HG02973 (cell line): ENCODE measurements around the gene HBQ1.
"Not testable (repeated sequence)": the region's sequence is repeated elsewhere in the genome, so short reads cannot be mapped to it uniquely, and the experiment has no call there.

ENCODE experiments used
- ATAC-seq: cut with Tn5 transposase; IDR thresholded peaks from one replicate; pipeline ENCODE4 v1.9.1; 2021; ENCODE audit warnings: moderate library complexity; ENCODE audit not compliant: unreplicated experiment

HBQ1 gene

DNA sequence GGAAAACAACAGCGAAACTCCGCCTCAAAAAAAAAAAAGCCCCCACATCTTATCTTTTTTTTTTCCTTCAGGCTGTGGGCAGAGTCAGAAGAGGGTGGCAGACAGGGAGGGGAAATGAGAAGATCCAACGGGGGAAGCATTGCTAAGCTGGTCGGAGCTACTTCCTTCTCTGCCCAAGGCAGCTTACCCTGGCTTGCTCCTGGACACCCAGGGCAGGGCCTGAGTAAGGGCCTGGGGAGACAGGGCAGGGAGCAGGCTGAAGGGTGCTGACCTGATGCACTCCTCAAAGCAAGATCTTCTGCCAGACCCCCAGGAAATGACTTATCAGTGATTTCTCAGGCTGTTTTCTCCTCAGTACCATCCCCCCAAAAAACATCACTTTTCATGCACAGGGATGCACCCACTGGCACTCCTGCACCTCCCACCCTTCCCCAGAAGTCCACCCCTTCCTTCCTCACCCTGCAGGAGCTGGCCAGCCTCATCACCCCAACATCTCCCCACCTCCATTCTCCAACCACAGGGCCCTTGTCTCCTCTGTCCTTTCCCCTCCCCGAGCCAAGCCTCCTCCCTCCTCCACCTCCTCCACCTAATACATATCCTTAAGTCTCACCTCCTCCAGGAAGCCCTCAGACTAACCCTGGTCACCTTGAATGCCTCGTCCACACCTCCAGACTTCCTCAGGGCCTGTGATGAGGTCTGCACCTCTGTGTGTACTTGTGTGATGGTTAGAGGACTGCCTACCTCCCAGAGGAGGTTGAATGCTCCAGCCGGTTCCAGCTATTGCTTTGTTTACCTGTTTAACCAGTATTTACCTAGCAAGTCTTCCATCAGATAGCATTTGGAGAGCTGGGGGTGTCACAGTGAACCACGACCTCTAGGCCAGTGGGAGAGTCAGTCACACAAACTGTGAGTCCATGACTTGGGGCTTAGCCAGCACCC, 5.0 kb upstream of the HBQ1 start:
- ATAC-seq = no peak

DNA sequence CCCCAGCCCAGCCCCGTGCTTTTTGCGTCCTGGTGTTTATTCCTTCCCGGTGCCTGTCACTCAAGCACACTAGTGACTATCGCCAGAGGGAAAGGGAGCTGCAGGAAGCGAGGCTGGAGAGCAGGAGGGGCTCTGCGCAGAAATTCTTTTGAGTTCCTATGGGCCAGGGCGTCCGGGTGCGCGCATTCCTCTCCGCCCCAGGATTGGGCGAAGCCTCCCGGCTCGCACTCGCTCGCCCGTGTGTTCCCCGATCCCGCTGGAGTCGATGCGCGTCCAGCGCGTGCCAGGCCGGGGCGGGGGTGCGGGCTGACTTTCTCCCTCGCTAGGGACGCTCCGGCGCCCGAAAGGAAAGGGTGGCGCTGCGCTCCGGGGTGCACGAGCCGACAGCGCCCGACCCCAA, 4.3 kb upstream of the HBQ1 start:
- ATAC-seq = not testable (repeated sequence)

DNA sequence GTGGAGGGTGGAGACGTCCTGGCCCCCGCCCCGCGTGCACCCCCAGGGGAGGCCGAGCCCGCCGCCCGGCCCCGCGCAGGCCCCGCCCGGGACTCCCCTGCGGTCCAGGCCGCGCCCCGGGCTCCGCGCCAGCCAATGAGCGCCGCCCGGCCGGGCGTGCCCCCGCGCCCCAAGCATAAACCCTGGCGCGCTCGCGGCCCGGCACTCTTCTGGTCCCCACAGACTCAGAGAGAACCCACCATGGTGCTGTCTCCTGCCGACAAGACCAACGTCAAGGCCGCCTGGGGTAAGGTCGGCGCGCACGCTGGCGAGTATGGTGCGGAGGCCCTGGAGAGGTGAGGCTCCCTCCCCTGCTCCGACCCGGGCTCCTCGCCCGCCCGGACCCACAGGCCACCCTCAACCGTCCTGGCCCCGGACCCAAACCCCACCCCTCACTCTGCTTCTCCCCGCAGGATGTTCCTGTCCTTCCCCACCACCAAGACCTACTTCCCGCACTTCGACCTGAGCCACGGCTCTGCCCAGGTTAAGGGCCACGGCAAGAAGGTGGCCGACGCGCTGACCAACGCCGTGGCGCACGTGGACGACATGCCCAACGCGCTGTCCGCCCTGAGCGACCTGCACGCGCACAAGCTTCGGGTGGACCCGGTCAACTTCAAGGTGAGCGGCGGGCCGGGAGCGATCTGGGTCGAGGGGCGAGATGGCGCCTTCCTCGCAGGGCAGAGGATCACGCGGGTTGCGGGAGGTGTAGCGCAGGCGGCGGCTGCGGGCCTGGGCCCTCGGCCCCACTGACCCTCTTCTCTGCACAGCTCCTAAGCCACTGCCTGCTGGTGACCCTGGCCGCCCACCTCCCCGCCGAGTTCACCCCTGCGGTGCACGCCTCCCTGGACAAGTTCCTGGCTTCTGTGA, 3.5 kb upstream of the HBQ1 start, which contains the start of gene HBA1:
Gene HBA1 (plus strand): TSS at position 204 of the 906 bp plus-strand sequence. CDS start 37 bp downstream, at position 241.
- ATAC-seq = not testable (repeated sequence)

DNA sequence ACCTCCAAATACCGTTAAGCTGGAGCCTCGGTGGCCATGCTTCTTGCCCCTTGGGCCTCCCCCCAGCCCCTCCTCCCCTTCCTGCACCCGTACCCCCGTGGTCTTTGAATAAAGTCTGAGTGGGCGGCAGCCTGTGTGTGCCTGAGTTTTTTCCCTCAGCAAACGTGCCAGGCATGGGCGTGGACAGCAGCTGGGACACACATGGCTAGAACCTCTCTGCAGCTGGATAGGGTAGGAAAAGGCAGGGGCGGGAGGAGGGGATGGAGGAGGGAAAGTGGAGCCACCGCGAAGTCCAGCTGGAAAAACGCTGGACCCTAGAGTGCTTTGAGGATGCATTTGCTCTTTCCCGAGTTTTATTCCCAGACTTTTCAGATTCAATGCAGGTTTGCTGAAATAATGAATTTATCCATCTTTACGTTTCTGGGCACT, 2.9 kb upstream of the HBQ1 start:
- ATAC-seq = no peak

DNA sequence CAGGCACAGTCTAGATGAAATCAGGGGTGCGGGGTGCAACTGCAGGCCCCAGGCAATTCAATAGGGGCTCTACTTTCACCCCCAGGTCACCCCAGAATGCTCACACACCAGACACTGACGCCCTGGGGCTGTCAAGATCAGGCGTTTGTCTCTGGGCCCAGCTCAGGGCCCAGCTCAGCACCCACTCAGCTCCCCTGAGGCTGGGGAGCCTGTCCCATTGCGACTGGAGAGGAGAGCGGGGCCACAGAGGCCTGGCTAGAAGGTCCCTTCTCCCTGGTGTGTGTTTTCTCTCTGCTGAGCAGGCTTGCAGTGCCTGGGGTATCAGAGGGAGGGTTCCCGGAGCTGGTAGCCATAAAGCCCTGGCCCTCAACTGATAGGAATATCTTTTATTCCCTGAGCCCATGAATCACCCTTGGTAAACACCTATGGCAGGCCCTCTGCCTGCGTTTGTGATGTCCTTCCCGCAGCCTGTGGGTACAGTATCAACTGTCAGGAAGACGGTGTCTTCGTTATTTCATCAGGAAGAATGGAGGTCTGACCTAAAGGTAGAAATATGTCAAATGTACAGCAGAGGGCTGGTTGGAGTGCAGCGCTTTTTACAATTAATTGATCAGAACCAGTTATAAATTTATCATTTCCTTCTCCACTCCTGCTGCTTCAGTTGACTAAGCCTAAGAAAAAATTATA, 2.1 kb upstream of the HBQ1 start:
- no peak for ATAC-seq

DNA sequence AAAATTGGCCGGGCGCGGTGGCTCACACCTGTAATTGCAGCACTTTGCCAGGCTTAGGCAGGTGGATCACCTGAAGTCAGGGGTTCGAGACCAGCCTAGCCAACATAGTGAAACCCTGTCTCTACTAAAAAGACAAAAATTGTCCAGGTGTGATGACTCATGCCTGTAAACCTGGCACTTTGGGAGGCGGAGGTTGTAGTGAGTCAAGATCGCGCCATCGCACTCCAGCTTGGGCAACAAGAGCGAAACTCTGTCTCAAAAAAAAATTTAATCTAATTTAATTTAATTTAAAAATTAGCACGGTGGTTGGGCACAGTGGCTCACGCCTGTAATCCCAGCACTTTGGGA, 1.6 kb upstream of the HBQ1 start:
- ATAC-seq = no peak

DNA sequence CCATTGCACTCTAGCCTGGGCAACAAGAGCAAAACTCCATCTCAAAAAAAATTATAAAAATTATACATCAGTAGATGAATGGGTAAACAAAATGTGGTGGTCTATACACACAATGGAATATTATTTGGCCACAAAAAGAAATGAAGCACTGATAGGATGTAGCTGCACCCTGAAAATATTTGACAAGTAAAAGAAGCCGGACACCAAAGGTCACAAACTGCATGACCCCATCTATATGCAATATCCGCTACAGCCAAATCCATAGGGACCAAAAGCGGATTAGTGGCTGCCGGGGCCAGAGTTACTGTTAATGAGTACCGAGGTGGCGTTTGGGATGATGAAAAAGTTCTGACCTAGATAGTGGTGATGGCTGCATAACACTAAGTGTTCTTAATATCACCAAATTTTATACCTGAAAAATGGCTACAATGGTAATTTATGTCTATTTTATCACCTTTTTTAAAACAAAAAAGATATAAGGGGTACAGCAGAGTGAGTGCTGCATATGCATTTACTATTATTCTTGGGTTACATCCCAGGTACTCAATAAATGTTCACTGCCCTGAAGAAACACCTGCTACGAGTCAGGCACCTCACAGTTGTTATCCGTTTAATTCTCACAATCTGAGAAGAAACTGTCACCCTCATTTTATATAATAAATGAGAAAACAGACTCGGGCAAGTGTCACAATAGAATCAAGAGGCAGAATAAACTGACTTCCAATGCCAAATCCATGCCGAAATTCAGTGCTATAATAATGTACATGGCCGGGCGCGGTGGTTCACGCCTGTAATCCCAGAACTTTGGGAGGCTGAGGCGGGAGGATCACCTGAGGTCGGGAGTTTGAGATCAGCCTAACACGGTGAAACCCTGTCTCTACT, 807 bp upstream of the HBQ1 start:
- ATAC-seq = no peak

DNA sequence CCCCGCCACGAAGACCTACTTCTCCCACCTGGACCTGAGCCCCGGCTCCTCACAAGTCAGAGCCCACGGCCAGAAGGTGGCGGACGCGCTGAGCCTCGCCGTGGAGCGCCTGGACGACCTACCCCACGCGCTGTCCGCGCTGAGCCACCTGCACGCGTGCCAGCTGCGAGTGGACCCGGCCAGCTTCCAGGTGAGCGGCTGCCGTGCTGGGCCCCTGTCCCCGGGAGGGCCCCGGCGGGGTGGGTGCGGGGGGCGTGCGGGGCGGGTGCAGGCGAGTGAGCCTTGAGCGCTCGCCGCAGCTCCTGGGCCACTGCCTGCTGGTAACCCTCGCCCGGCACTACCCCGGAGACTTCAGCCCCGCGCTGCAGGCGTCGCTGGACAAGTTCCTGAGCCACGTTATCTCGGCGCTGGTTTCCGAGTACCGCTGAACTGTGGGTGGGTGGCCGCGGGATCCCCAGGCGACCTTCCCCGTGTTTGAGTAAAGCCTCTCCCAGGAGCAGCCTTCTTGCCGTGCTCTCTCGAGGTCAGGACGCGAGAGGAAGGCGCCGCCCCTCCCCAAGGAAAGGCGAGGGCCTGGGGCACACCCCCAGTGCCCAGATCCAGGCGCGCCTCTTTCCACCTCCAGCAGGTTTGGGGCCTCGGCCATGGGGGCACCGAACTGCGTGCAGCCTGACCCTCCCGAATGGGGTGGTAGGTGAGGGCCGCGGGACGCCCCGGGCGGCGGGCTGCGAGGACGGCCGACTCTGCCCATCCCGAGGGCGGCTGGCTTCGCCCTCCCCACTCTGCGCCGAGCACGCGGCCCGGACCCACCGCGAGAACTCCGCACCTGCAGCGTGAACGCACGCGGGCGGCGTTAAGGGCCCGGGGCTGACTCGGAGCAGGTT, 664 bp downstream of the HBQ1 start:
- ATAC-seq = no peak

DNA sequence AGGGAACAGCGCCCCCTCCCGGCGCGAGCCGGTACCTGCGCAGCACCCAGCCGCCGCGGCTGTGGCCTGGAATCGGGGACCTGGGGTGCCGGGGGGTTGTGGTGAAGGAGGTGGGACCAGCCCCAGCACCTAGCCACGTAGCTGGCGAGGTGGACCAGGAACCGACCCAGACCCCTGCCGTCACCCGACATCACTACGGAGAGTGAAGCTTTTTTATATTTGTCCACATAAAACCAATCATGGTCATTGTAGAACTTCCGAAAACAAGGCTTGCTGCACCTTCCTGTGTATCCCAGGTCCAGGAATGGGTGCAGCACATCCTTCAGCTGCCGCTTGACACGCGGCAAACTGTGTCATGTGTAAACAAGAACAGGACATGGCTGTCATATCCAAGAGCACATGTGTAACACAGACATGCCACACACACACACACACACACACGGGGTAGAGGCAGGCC, 1.3 kb downstream of the HBQ1 start:
- no peak for ATAC-seq

DNA sequence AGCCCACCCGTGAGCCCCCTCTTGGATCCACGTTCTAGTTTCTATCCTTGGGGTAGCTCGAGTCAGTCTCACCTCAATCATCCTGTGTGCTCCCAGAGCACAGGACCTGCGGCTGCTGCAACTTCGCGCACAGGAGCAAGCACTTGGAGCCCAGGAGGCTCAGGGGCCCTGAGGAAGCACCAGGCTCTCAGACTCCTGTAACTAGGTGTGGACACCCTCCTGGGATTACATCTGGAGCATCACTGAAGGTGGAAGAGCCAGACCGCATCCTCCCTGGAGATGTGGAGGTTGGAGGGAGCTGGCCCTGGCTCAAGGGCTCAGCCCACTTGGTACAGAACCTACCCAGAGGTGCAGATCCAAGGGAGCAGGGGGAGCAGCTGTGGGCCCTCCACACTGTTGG, 2.7 kb downstream of the HBQ1 start:
- no peak for ATAC-seq

DNA sequence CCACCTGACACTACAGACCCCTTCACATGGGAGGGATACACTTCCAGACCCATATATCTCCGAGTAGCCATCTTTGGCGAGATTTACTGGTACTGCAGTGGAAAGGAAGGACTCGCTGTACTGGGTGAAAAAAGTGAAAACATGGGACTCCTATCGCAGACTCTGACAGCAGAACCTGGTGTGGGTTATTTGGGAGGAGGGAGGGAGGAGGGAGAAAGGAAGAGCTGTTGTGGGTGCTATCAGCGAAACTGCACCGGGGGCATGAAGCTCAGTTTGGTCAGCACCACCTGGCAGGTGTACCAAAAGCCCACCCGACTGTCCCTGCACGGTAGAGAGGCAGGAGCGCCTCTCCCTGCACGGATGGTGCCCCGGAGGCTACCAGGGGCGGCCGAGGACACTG, 5.0 kb downstream of the HBQ1 start:
- no peak for ATAC-seq

DNA sequence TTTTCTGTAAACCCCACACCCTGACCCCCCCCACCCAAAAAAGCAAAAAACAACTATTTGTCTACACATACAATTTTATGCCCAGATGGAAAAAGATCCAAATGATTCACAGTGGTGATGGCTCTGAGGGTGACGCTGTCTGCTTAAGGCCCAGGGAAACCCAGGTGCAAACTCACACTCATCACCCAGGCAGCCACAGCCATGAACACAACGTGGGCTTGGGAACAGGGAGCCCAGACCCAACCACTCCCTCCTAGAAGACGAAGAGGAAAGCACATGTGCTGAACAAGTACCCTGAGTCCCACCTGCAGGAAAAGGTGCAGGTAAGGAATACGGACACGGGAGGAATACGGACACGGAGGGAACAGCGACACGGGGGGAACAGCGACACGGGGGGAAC, 5.4 kb downstream of the HBQ1 start:
- ATAC-seq = no peak

DNA sequence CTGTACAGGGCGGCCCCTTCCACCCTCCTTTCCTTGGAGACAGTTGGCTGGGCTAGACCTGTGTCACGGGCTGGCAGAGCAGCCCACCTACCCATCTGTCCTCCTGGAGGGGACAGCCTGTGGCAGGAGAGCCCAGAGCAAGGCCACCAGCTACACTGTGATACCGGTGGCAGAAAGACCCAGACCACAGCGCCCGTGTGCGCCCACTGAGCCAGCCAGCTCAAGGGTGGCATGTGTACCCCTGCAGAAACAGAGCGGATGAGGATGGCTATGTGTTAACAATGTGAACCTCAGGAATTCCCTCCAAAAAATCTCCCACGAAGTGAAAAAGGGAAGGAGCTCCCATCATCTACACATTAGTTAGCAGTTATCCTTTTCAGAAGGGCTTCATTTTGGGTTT, 7.1 kb downstream of the HBQ1 start:
- no peak for ATAC-seq

DNA sequence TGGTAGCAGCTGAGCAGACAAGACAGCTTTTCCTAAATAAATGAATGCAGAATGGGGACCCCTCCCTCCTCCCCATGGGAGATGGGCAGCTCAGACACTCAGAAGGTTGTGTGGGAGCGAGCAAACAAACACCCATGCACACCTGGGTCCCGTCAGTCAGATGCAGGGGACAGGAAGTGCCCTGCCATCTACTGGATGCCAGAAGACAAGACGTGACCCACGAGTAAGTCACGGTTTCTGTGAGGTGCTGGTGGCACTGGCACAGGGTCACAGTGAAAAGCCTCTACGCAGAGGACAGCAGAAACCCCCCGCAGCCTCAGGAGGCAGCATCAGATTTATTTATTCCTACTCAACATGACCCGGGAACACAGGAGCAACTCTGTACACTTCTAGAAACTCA, 8.4 kb downstream of the HBQ1 start:
- ATAC-seq = no peak

DNA sequence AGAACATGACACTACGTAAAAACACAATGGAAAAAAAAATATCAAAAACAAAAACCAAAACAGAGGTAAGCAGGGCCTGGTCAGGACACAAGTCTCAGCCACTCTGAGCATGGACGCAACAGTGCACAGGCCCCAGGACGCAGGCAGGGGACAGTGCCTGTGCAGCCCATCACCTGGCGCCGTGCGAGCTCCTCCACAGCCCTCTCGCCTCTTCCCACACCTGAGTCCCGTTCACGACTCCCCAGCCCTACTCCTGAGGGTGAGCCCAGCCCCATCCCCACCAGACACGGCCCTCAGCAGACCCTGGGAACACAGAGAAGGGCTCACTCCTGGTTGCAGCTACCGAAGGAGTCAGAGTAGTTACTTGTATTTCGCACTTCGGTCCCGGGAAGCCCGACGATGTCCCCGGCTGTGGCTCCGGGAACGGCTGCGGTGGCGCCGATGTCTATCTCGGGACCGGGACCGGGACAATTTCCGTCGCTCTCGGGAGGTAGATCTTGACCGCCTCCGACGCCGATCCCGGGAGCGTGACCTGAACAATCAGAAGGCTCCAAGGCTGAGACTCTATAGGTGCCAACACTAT, 9.4 kb downstream of the HBQ1 start:
- ATAC-seq = no peak

DNA sequence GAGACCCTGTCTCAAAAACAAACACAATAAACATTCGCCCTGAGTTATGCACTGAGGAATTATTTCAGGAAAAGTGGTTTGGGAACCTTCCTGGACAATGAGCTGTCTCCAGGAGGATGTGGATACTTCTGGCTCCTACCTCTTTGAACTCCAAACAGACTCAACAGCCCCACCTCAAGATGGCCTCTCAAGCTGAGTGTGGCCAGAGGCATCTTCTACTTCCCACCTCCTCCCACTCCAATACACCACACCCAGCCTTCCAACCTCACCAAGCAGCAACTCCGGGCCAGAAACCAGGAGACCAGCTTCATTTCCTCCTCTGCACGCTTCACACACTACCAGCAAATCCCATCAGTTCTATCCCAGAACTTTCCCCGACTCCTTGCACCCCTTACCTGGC, 11.6 kb downstream of the HBQ1 start:
- no peak for ATAC-seq

DNA sequence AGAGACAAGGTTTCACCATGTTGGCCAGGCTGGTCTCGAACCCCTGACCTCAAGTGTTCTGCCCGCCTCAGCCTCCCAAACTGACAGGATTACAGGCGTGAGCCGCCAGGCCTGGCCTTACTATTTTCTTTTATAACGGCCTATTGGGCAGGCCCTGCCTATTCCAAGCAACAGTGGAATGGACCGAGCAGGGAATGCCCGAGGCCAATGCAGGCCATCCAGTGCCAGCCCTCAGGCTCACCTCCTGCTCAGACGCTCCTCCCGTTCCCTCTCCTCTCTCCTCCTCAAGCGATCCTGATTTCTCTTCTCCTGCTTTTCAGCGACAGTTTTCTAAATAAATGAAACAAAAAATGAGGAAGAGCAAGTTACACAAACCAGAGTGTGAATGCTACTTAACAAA, 12.4 kb downstream of the HBQ1 start:
- ATAC-seq = no peak

DNA sequence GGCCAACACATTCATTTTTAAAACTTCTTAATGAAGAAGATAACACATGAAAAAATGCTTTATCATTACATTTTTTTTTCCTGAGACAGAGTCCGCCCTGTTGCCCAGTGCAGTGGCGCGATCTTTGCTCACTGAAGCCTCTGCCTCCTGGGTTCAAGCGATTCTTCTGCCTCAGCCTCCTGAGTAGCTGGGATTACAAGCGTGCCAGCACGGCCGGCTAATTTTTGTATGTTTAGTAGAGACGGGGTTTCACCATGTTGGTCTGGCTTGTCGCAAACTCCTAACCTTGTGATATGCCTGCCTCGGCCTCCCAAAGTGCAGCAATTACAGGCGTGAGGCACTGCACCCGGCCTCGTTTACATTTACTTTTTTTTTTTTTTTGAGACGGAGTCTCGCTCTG, 13.2 kb downstream of the HBQ1 start:
- no peak for ATAC-seq

DNA sequence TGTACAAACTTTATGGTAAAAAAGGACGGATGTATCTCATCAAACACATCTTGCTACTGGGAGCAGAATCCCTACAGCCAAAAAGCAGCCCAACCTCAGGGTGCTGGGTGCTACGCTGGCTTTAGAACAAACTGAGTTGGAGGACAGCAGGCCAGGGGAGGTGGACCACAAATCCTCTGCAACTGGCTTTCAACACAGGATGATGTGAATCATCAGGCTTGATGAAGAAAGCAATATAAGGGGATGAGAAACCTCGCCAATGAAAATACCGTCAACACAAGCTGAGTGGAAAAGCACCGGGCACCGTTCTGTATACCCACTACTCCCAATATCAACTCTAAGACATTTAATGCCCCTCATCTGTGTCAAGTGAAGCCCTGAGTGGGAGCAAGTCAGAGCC, 14.3 kb downstream of the HBQ1 start:
- no peak for ATAC-seq
